ENCODE results near the gene STRA6. TPM values are rescaled to one million over a fixed set of nuclear protein-coding genes. Genes with fewer than 3 reads are reported as not detected.

The STRA6 gene
- total RNA-seq, 3 donors from 2014 or later (not counting 1 experiment from before 2014, with no cell fraction given), result not detected

GRCh38 chr15:74144153-74144775 lies 58.3 kb downstream of the STRA6 start:
- no peak overlapping the region for H3K4me3 ChIP-seq (ENCODE audit: low read length)
- no peaks in the 10 kb centered on the region for H3K9me3 Mint-ChIP-seq
- ATAC-seq (no peak), DNase-seq (no peak)
- peaks cover 39 to 70% of the 10 kb centered on the region in 2 donors for H3K27me3 Mint-ChIP-seq (ENCODE audit: low read depth in 2 of 2)
- WGBS (ENCODE audit: insufficient coverage), result 71% methylated on average over 6 of the region's 6 CpGs
- no peaks in the 10 kb centered on the region for H3K36me3 Mint-ChIP-seq
- H3K4me1 Mint-ChIP-seq, result no peaks in the 10 kb centered on the region
- TF ChIP-seq, protein P1, sequence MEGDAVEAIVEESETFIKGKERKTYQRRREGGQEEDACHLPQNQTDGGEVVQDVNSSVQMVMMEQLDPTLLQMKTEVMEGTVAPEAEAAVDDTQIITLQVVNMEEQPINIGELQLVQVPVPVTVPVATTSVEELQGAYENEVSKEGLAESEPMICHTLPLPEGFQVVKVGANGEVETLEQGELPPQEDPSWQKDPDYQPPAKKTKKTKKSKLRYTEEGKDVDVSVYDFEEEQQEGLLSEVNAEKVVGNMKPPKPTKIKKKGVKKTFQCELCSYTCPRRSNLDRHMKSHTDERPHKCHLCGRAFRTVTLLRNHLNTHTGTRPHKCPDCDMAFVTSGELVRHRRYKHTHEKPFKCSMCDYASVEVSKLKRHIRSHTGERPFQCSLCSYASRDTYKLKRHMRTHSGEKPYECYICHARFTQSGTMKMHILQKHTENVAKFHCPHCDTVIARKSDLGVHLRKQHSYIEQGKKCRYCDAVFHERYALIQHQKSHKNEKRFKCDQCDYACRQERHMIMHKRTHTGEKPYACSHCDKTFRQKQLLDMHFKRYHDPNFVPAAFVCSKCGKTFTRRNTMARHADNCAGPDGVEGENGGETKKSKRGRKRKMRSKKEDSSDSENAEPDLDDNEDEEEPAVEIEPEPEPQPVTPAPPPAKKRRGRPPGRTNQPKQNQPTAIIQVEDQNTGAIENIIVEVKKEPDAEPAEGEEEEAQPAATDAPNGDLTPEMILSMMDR (IDR thresholded peaks at IDR 0.05), result no peak
- no peaks in the 10 kb centered on the region for H3K4me1 ChIP-seq (ENCODE audit: control insufficient read depth, insufficient read depth, low read length)
- peaks cover 7% of the 10 kb centered on the region for H3K27me3 ChIP-seq (ENCODE audit: control insufficient read depth, insufficient read depth, low read length)
- H3K36me3 ChIP-seq (ENCODE audit: control insufficient read depth, insufficient read depth, low read length), result no peaks in the 10 kb centered on the region
- H3K4me3 Mint-ChIP-seq, result no peak overlapping the region
- no peaks in the 10 kb centered on the region for H3K9me3 ChIP-seq (ENCODE audit: control insufficient read depth, insufficient read depth, low read length)
- no peak overlapping the region for H3K27ac ChIP-seq (ENCODE audit: low read length)
- no peak overlapping the region for H3K27ac Mint-ChIP-seq
- intact Hi-C loops (cut with micrococcal nuclease), result no loop called here

GRCh38 chr15:74141591-74141990 lies 61.0 kb downstream of the STRA6 start:
- intact Hi-C loops (cut with micrococcal nuclease), result no loop called here

DNA sequence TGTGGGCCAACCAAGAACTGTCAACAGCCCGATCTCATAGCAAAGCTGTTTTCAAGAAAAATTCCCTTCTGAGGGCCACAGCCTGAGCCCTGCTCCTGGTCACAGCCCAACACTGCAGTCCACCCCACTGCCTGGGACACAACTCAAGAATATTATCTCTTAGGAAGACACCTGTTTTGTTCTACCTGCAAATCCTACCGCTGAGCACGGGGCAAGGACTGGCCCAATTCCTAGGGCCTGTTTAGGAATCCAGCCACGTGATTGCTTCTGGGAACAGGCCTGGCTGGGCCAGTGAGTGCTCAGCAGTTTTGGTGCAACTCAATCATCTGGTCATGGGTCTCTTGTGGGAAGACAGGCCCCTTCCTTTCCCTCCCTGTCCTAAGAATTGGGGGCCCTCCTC lies 63.9 kb downstream of the STRA6 start:
- peaks cover 10% of the 10 kb centered on the region in 2 donors for H3K4me1 Mint-ChIP-seq
- intact Hi-C loops (cut with micrococcal nuclease), result no loop called here
- Histone ChIP-seq H3K27ac (ENCODE audit: low read length) (no peak overlapping the region), H3K4me1 (ENCODE audit: control insufficient read depth, insufficient read depth, low read length) (peaks cover 13% of the 10 kb centered on the region), H3K4me3 (ENCODE audit: low read length) (no peak overlapping the region), H3K36me3 (ENCODE audit: control insufficient read depth, insufficient read depth, low read length) (no peaks in the 10 kb centered on the region), H3K9me3 (ENCODE audit: control insufficient read depth, insufficient read depth, low read length) (no peaks in the 10 kb centered on the region), H3K27me3 (ENCODE audit: control insufficient read depth, insufficient read depth, low read length) (peaks cover 31% of the 10 kb centered on the region)
- 88% methylated on average over 4 of the region's 4 CpGs for WGBS (ENCODE audit: insufficient coverage)
- DNase-seq (no peak), ATAC-seq (no peak)
- H3K27ac Mint-ChIP-seq, result no peak overlapping the region
- H3K36me3 Mint-ChIP-seq, result no peaks in the 10 kb centered on the region
- no peak overlapping the region for H3K4me3 Mint-ChIP-seq
- H3K9me3 Mint-ChIP-seq, result no peaks in the 10 kb centered on the region
- peaks cover 60 to 61% of the 10 kb centered on the region in 2 donors for H3K27me3 Mint-ChIP-seq (ENCODE audit: low read depth in 2 of 2)
- TF ChIP-seq, protein P1 (IDR thresholded peaks at IDR 0.05), result no peak

More at GRCh38 chr15:74141591-74141990, 61.0 kb downstream of the STRA6 start:
- peaks cover 5 to 9% of the 10 kb centered on the region in 2 donors for H3K4me1 Mint-ChIP-seq
- Histone ChIP-seq H3K4me1 (ENCODE audit: control insufficient read depth, insufficient read depth, low read length) (peaks cover 6% of the 10 kb centered on the region), H3K9me3 (ENCODE audit: control insufficient read depth, insufficient read depth, low read length) (no peaks in the 10 kb centered on the region), H3K4me3 (ENCODE audit: low read length) (no peak overlapping the region), H3K36me3 (ENCODE audit: control insufficient read depth, insufficient read depth, low read length) (no peaks in the 10 kb centered on the region), H3K27me3 (ENCODE audit: control insufficient read depth, insufficient read depth, low read length) (peaks cover 17% of the 10 kb centered on the region), H3K27ac (ENCODE audit: low read length) (no peak overlapping the region)
- no peak overlapping the region for H3K27ac Mint-ChIP-seq
- no peak overlapping the region for H3K4me3 Mint-ChIP-seq
- DNase-seq (no peak), ATAC-seq (no peak)
- TF ChIP-seq, protein P1 (IDR thresholded peaks at IDR 0.05), result no peak
- no peaks in the 10 kb centered on the region for H3K9me3 Mint-ChIP-seq
- no peaks in the 10 kb centered on the region for H3K36me3 Mint-ChIP-seq
- peaks cover 55 to 76% of the 10 kb centered on the region in 2 donors for H3K27me3 Mint-ChIP-seq (ENCODE audit: low read depth in 2 of 2)
- WGBS (ENCODE audit: insufficient coverage), result no CpG with 5 or more reads among the region's 1 CpG

DNA sequence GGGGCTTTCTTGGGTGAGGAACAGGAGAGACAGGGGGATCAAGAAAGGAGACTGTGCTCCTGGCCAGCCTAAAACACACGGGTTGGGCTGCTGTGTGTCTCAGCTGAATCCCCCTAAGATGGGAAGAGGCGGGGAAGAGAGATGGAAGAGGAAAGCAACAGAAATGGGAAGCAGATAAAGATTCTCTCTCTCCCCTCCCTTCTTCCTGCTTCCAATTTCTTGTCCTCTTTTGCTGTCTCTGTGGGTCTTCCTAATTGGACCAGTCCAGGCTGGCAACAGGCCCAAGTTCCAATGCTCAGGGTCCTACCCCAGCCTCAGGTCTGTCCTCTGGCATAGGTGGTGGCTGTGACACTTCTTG lies 65.1 kb downstream of the STRA6 start:
- Histone ChIP-seq H3K4me3 (ENCODE audit: low read length) (no peak overlapping the region), H3K27ac (ENCODE audit: low read length) (no peak overlapping the region), H3K4me1 (ENCODE audit: control insufficient read depth, insufficient read depth, low read length) (peaks cover 17% of the 10 kb centered on the region), H3K9me3 (ENCODE audit: control insufficient read depth, insufficient read depth, low read length) (no peaks in the 10 kb centered on the region), H3K27me3 (ENCODE audit: control insufficient read depth, insufficient read depth, low read length) (peaks cover 40% of the 10 kb centered on the region), H3K36me3 (ENCODE audit: control insufficient read depth, insufficient read depth, low read length) (no peaks in the 10 kb centered on the region)
- intact Hi-C loops (cut with micrococcal nuclease), result no loop called here
- DNase-seq (no peak), ATAC-seq (no peak)
- no peaks in the 10 kb centered on the region for H3K36me3 Mint-ChIP-seq
- peaks cover 59 to 67% of the 10 kb centered on the region in 2 donors for H3K27me3 Mint-ChIP-seq (ENCODE audit: low read depth in 2 of 2)
- 56% methylated on average over 1 of the region's 2 CpGs for WGBS (ENCODE audit: insufficient coverage)
- H3K4me3 Mint-ChIP-seq, result peak overlapping the region; percentile 78
- peaks cover 10% of the 10 kb centered on the region in 2 donors for H3K4me1 Mint-ChIP-seq
- H3K9me3 Mint-ChIP-seq, result no peaks in the 10 kb centered on the region
- no peak overlapping the region for H3K27ac Mint-ChIP-seq
- TF ChIP-seq, protein P1 (IDR thresholded peaks at IDR 0.05), result no peak
